Chondrocyte (in vitro differentiated cells): Measurements from ENCODE around the gene PAX4. TPM values are rescaled to one million over a fixed set of nuclear protein-coding genes. Genes with fewer than 3 reads are reported as not detected.
A peak's percentile ranks its signal among the peaks of the same experiment; 100 is the strongest.

ENCODE experiments used
- DNase-seq: peaks from one replicate; pipeline ENCODE4 v3.0.0; 2021; ENCODE audit warnings: mixed read lengths, low spot score
- H3K27ac Mint-ChIP-seq: one replicate; pipeline ENCODE4 v1.8.0; 2021; ENCODE audit warnings: mild to moderate bottlenecking, moderate library complexity, mixed read lengths; ENCODE audit not compliant: unreplicated experiment
- H3K27me3 Mint-ChIP-seq: 2 replicates; pipeline ENCODE4 v1.8.0; 2021; ENCODE audit warnings: low read depth, mixed read lengths
- H3K36me3 Mint-ChIP-seq: 2 replicates; pipeline ENCODE4 v1.8.0; 2021; ENCODE audit warnings: low read depth, mixed read lengths
- H3K4me1 Mint-ChIP-seq: 2 replicates; pipeline ENCODE4 v1.8.0; 2021; ENCODE audit warnings: low read depth, mild to moderate bottlenecking, mixed read lengths
- H3K4me3 Mint-ChIP-seq: one replicate; pipeline ENCODE4 v1.8.0; 2021; ENCODE audit warnings: mild to moderate bottlenecking, moderate library complexity, mixed read lengths; ENCODE audit not compliant: unreplicated experiment
- H3K9me3 Mint-ChIP-seq: 2 replicates; pipeline ENCODE4 v1.8.0; 2021; ENCODE audit warnings: low read depth, mixed read lengths
- CTCF ChIP-seq: fragments of 200-600 bp; sonication (generic); IDR thresholded peaks from 2 replicates; pipeline ENCODE4 v1.5.0; 2021; ENCODE audit warnings: antibody characterized with exemption, mild to moderate bottlenecking, moderate library complexity
- total RNA-seq: library from RNA; stranded (reverse); gene quantifications from 3 replicates; pipeline ENCODE4 v1.2.1, GENCODE V29; 2021

The PAX4 gene
- total RNA-seq, 1 donor from 2014 or later: not detected

- Mint-ChIP-seq H3K4me3 (no peak overlapping the region), H3K4me1 (peaks cover 26% of the 10 kb centered on the region), H3K27me3 (no peaks in the 10 kb centered on the region), H3K36me3 (no peaks in the 10 kb centered on the region), H3K9me3 (no peaks in the 10 kb centered on the region), H3K27ac (no peak overlapping the region)
- no peak for TF ChIP-seq CTCF
- DNase-seq: no peak
Measured at GRCh38 chr7:127647636-127648035, 29.7 kb upstream of the PAX4 start.

- Mint-ChIP-seq H3K27me3 (no peaks in the 10 kb centered on the region), H3K27ac (peak overlapping the region; percentile 75), H3K4me3 (no peak overlapping the region), H3K4me1 (peaks cover 28% of the 10 kb centered on the region), H3K36me3 (no peaks in the 10 kb centered on the region), H3K9me3 (no peaks in the 10 kb centered on the region)
- no peak for TF ChIP-seq CTCF
- DNase-seq: no peak
Measured at GRCh38 chr7:127644484-127644883, 26.5 kb upstream of the PAX4 start.

- Mint-ChIP-seq H3K4me3 (no peak overlapping the region), H3K4me1 (peaks cover 19% of the 10 kb centered on the region), H3K9me3 (no peaks in the 10 kb centered on the region), H3K27me3 (no peaks in the 10 kb centered on the region), H3K36me3 (no peaks in the 10 kb centered on the region), H3K27ac (no peak overlapping the region)
- DNase-seq: no peak
- TF ChIP-seq CTCF: no peak
Measured at GRCh38 chr7:127638197-127638596, 20.3 kb upstream of the PAX4 start.

GRCh38 chr7:127635659-127636285 lies 17.8 kb upstream of the PAX4 start:
- no peak for DNase-seq
- Mint-ChIP-seq H3K27me3 (no peaks in the 10 kb centered on the region), H3K4me1 (peaks cover 22% of the 10 kb centered on the region), H3K36me3 (no peaks in the 10 kb centered on the region), H3K9me3 (no peaks in the 10 kb centered on the region), H3K27ac (no peak overlapping the region), H3K4me3 (no peak overlapping the region)
- TF ChIP-seq CTCF: no peak

GRCh38 chr7:127632276-127632910 lies 14.5 kb upstream of the PAX4 start:
- H3K27ac Mint-ChIP-seq: peak overlapping the region; percentile 79
- no peaks in the 10 kb centered on the region for H3K36me3 Mint-ChIP-seq

More at GRCh38 chr7:127632276-127632910, 14.5 kb upstream of the PAX4 start:
- H3K9me3 Mint-ChIP-seq: no peaks in the 10 kb centered on the region
- H3K27me3 Mint-ChIP-seq: peaks cover 2% of the 10 kb centered on the region
- no peak for DNase-seq
- H3K4me1 Mint-ChIP-seq: peaks cover 20% of the 10 kb centered on the region
- no peak for TF ChIP-seq CTCF
- H3K4me3 Mint-ChIP-seq: no peak overlapping the region
